Measurements from ENCODE around the gene PIGQ. TPM values are rescaled to one million over a fixed set of nuclear protein-coding genes. Genes with fewer than 3 reads are reported as not detected.

The PIGQ gene
- total and polyA plus RNA-seq, 2 experiments from 2014 or later: 30.2 to 62.3 TPM

- Mint-ChIP-seq H3K27ac (no peak overlapping the region), H3K9me3 (no peaks in the 10 kb centered on the region; the same call in 1 of the 3 replicates), H3K4me1 (no peaks in the 10 kb centered on the region; the same call in 2 of the 3 replicates), H3K36me3 (ENCODE audit: low read depth) (peaks cover 16% of the 10 kb centered on the region), H3K4me3 (no peak overlapping the region), H3K27me3 (ENCODE audit: insufficient read depth, low read depth, poor library complexity) (peaks cover 15% of the 10 kb centered on the region)
- no peaks in the 10 kb centered on the region for H3K36me3 ChIP-seq (ENCODE audit: insufficient read depth)
- no peak overlapping the region for H3K27ac ChIP-seq (ENCODE audit: low read depth)
- H3K9me2 ChIP-seq (ENCODE audit: insufficient read depth): no peaks in the 10 kb centered on the region
- H3K4me1 ChIP-seq (ENCODE audit: insufficient read depth): no peaks in the 10 kb centered on the region
- H3K27me3 ChIP-seq (ENCODE audit: insufficient read depth): no peaks in the 10 kb centered on the region
- TF ChIP-seq POLR2AphosphoS5 (IDR thresholded peaks at IDR 0.05; ENCODE audit: low read depth): no peak
- no peak for TF ChIP-seq EZH2phosphoT487 (IDR thresholded peaks at IDR 0.05; ENCODE audit: unreplicated experiment)
- TF ChIP-seq NANOG (IDR thresholded peaks at IDR 0.05; ENCODE audit: borderline replicate concordance): no peak
- TF ChIP-seq ZNF331 (CRISPR knock-in tag; IDR thresholded peaks at IDR 0.05; ENCODE audit: low read depth): no peak
- H3F3A ChIP-seq (replicated peaks; ENCODE audit: low read depth): 0 out of 2 replicates have a peak, but pooled peaks cover 3% of the 10 kb centered on the region
- no peak overlapping the region for H3K4me3 ChIP-seq
- DNase-seq (ENCODE audit: low spot score) (no peak), ATAC-seq (no peak)
- H3K4me2 ChIP-seq: no peak overlapping the region
- H4K20me1 ChIP-seq (replicated peaks; ENCODE audit: insufficient read depth): peaks cover 6% of the 10 kb centered on the region; the same call in 1 of the 2 replicates
- no peak overlapping the region for H2AFZ ChIP-seq
- H3K79me2 ChIP-seq (replicated peaks; ENCODE audit: insufficient read depth): peaks cover 44% of the 10 kb centered on the region
Observed at GRCh38 chr16:598823-599739, 29.3 kb downstream of the PIGQ start.

GRCh38 chr16:600781-601180 lies 31.0 kb downstream of the PIGQ start:
- no peak overlapping the region for H3K27ac Mint-ChIP-seq
- H3K27me3 Mint-ChIP-seq (ENCODE audit: insufficient read depth, low read depth, poor library complexity): peaks cover 18% of the 10 kb centered on the region
- Histone ChIP-seq H4K20me1 (replicated peaks; ENCODE audit: insufficient read depth) (no peaks in the 10 kb centered on the region; the same call in 1 of the 2 replicates), H3K27ac (ENCODE audit: low read depth) (no peak overlapping the region), H3K79me2 (replicated peaks; ENCODE audit: insufficient read depth) (peaks cover 45% of the 10 kb centered on the region), H3K36me3 (ENCODE audit: insufficient read depth) (no peaks in the 10 kb centered on the region), H3K4me1 (ENCODE audit: insufficient read depth) (no peaks in the 10 kb centered on the region), H3K27me3 (ENCODE audit: insufficient read depth) (no peaks in the 10 kb centered on the region), H3K4me3 (no peak overlapping the region), H2AFZ (no peak overlapping the region), H3K4me2 (no peak overlapping the region), H3K9me2 (ENCODE audit: insufficient read depth) (no peaks in the 10 kb centered on the region), H3F3A (replicated peaks; ENCODE audit: low read depth) (0 out of 2 replicates have a peak, but pooled peaks cover 3% of the 10 kb centered on the region)
- peaks cover 30% of the 10 kb centered on the region for H3K36me3 Mint-ChIP-seq (ENCODE audit: low read depth)
- TF ChIP-seq CTCF (conservative IDR thresholded peaks at IDR 0.05; ENCODE audit: low read depth in 2 of 2): peak; percentile 46 to 68
- no peak for TF ChIP-seq JUNB (IDR thresholded peaks at IDR 0.05; ENCODE audit: unreplicated experiment)
- no peak for TF ChIP-seq ZNF331 (CRISPR knock-in tag; IDR thresholded peaks at IDR 0.05; ENCODE audit: low read depth)
- ATAC-seq (peak; percentile 98), DNase-seq (ENCODE audit: low spot score) (peak; percentile 69)
- H3K4me1 Mint-ChIP-seq: no peaks in the 10 kb centered on the region; the same call in 2 of the 3 replicates
- H3K9me3 Mint-ChIP-seq: peaks cover 15% of the 10 kb centered on the region
- no peak overlapping the region; the same call in 2 of the 3 replicates for H3K4me3 Mint-ChIP-seq

GRCh38 chr16:603933-604332 lies 34.2 kb downstream of the PIGQ start:
- Histone ChIP-seq H2AFZ (no peak overlapping the region), H3F3A (replicated peaks; ENCODE audit: low read depth) (0 out of 2 replicates have a peak, but pooled peaks cover 3% of the 10 kb centered on the region), H3K27me3 (ENCODE audit: insufficient read depth) (no peaks in the 10 kb centered on the region), H3K4me3 (no peak overlapping the region), H3K27ac (ENCODE audit: low read depth) (no peak overlapping the region), H3K4me2 (no peak overlapping the region), H3K4me1 (ENCODE audit: insufficient read depth) (no peaks in the 10 kb centered on the region), H3K79me2 (replicated peaks; ENCODE audit: insufficient read depth) (peaks cover 38% of the 10 kb centered on the region), H3K36me3 (ENCODE audit: insufficient read depth) (no peaks in the 10 kb centered on the region), H4K20me1 (replicated peaks; ENCODE audit: insufficient read depth) (no peaks in the 10 kb centered on the region; the same call in 1 of the 2 replicates), H3K9me2 (ENCODE audit: insufficient read depth) (no peaks in the 10 kb centered on the region)
- no peak for DNase-seq (ENCODE audit: low spot score)
- Mint-ChIP-seq H3K9me3 (peaks cover 18% of the 10 kb centered on the region), H3K27ac (no peak overlapping the region), H3K27me3 (ENCODE audit: insufficient read depth, low read depth, poor library complexity) (peaks cover 12% of the 10 kb centered on the region), H3K4me3 (no peak overlapping the region), H3K4me1 (peaks cover 5% of the 10 kb centered on the region), H3K36me3 (ENCODE audit: low read depth) (peaks cover 21% of the 10 kb centered on the region)
- ATAC-seq: no peak
- TF ChIP-seq NANOG (IDR thresholded peaks at IDR 0.05; ENCODE audit: borderline replicate concordance): no peak
- TF ChIP-seq ZNF114 (CRISPR knock-in tag; IDR thresholded peaks at IDR 0.05): no peak
- TF ChIP-seq CREB1 (CRISPR knock-in tag; IDR thresholded peaks at IDR 0.05; ENCODE audit: low read depth): no peak
- TF ChIP-seq POLR2AphosphoS5 (IDR thresholded peaks at IDR 0.05; ENCODE audit: low read depth): no peak
- TF ChIP-seq REST (IDR thresholded peaks at IDR 0.05; ENCODE audit: unreplicated experiment): no peak
- no peak for TF ChIP-seq CTCF (conservative IDR thresholded peaks at IDR 0.05; ENCODE audit: low read depth in 2 of 2)

All from GM23338 (cell line).